Duodenal mucosa (tissue), 2 donors: Measurements from ENCODE around the gene HSF4.

Source experiments
- H3K27ac ChIP-seq: one replicate; pipeline ENCODE4 v1.7.0; 2013; ENCODE audit warnings: low read depth, low read length
- H3K27me3 ChIP-seq, 2 donors: one replicate each; pipeline ENCODE4 v1.7.0; 2013; ENCODE audit warnings: low read length in 2 of 2, control low read depth in 1 of 2; ENCODE audit not compliant: insufficient read depth in 2 of 2, control insufficient read depth in 1 of 2
- H3K36me3 ChIP-seq, 2 donors: one replicate each; pipeline ENCODE4 v1.7.0; 2013; ENCODE audit warnings: low read length in 2 of 2, control low read depth in 1 of 2; ENCODE audit not compliant: insufficient read depth in 2 of 2, control insufficient read depth in 1 of 2
- H3K4me1 ChIP-seq, 2 donors: one replicate each; pipeline ENCODE4 v1.7.0; 2013; ENCODE audit warnings: low read length in 2 of 2, control low read depth in 1 of 2; ENCODE audit not compliant: insufficient read depth in 2 of 2, control insufficient read depth in 1 of 2
- H3K4me3 ChIP-seq, 2 donors: one replicate each; pipeline ENCODE4 v1.7.0; 2013; ENCODE audit warnings: low read length in 2 of 2, low read depth in 1 of 2
- H3K9ac ChIP-seq, 2 donors: one replicate each; pipeline ENCODE4 v1.7.0; 2013; ENCODE audit warnings: low read length in 2 of 2, low read depth in 1 of 2
- H3K9me3 ChIP-seq, 2 donors: one replicate each; pipeline ENCODE4 v1.7.0; 2013; ENCODE audit warnings: low read length in 2 of 2, control low read depth in 1 of 2; ENCODE audit not compliant: control insufficient read depth in 1 of 2

HSF4 gene

GRCh38 chr16:67166598-67167168, 2.1 kb downstream of the HSF4 start:
- Histone ChIP-seq H3K4me1 (peaks cover 36 to 45% of the 10 kb centered on the region in 2 donors), H3K27ac (no peak overlapping the region)

GRCh38 chr16:67167588-67167987, 3.0 kb downstream of the HSF4 start:
- H3K27ac ChIP-seq = no peak overlapping the region
- no peaks in the 10 kb centered on the region for H3K9me3 ChIP-seq
- H3K9ac ChIP-seq = no peak overlapping the region
- peaks cover 30 to 40% of the 10 kb centered on the region in 2 donors for H3K4me1 ChIP-seq
- peaks cover 33 to 43% of the 10 kb centered on the region in 2 donors for H3K27me3 ChIP-seq
- no peak overlapping the region for H3K4me3 ChIP-seq
- no peaks in the 10 kb centered on the region for H3K36me3 ChIP-seq

More at GRCh38 chr16:67166598-67167168, 2.1 kb downstream of the HSF4 start:
- Histone ChIP-seq H3K27me3 (peaks cover 36 to 52% of the 10 kb centered on the region in 2 donors), H3K4me3 (no peak overlapping the region), H3K9ac (no peak overlapping the region), H3K36me3 (no peaks in the 10 kb centered on the region), H3K9me3 (no peaks in the 10 kb centered on the region)

- H3K4me3 ChIP-seq = no peak overlapping the region
- H3K4me1 ChIP-seq = peaks cover 23 to 36% of the 10 kb centered on the region in 2 donors
- H3K9me3 ChIP-seq = no peaks in the 10 kb centered on the region
- no peaks in the 10 kb centered on the region for H3K36me3 ChIP-seq
- no peak overlapping the region for H3K27ac ChIP-seq
- H3K27me3 ChIP-seq = peaks cover 21 to 31% of the 10 kb centered on the region in 2 donors
- H3K9ac ChIP-seq = peak overlapping the region in 1 of 2 donors; percentile 42
These were observed 4.5 kb downstream of the HSF4 start for GRCh38 chr16:67169011-67169451.

GRCh38 chr16:67169642-67170167, 5.2 kb downstream of the HSF4 start:
- no peaks in the 10 kb centered on the region for H3K9me3 ChIP-seq
- no peak overlapping the region for H3K27ac ChIP-seq
- peak overlapping the region; percentile 42 to 70 for H3K9ac ChIP-seq
- H3K4me3 ChIP-seq = peak overlapping the region; percentile 65 to 71
- H3K36me3 ChIP-seq = no peaks in the 10 kb centered on the region
- peaks cover 20 to 28% of the 10 kb centered on the region in 2 donors for H3K27me3 ChIP-seq
- H3K4me1 ChIP-seq = peaks cover 24 to 38% of the 10 kb centered on the region in 2 donors

GRCh38 chr16:67170168-67170948, 5.8 kb downstream of the HSF4 start, which contains the start of gene NOL3:
Gene NOL3, plus strand, starts transcription at chr16:67170538.
- Histone ChIP-seq H3K27ac (peak within 1 kb of the TSS; percentile 42), H3K4me1 (peaks cover 25 to 34% of the 10 kb centered on the region in 2 donors), H3K9ac (peak within 1 kb of the TSS; percentile 42 to 70), H3K9me3 (no peaks in the 10 kb centered on the region), H3K4me3 (peak within 1 kb of the TSS; percentile 65 to 71), H3K27me3 (peaks cover 14 to 23% of the 10 kb centered on the region in 2 donors), H3K36me3 (no peaks in the 10 kb centered on the region)

- Histone ChIP-seq H3K36me3 (no peaks in the 10 kb centered on the region), H3K4me1 (peaks cover 25 to 30% of the 10 kb centered on the region in 2 donors), H3K9ac (no peak overlapping the region), H3K4me3 (peak overlapping the region; percentile 13 to 51), H3K27ac (peak overlapping the region; percentile 42), H3K27me3 (peaks cover 8 to 21% of the 10 kb centered on the region in 2 donors), H3K9me3 (no peaks in the 10 kb centered on the region)
These were observed 6.6 kb downstream of the HSF4 start for GRCh38 chr16:67170949-67171649.

- peak overlapping the region; percentile 52 to 79 for H3K9ac ChIP-seq
- H3K27me3 ChIP-seq = peaks cover 5 to 10% of the 10 kb centered on the region in 2 donors
- H3K27ac ChIP-seq = peak overlapping the region; percentile 71
- H3K4me1 ChIP-seq = peaks cover 33 to 35% of the 10 kb centered on the region in 2 donors
- H3K36me3 ChIP-seq = no peaks in the 10 kb centered on the region
- H3K9me3 ChIP-seq = no peaks in the 10 kb centered on the region
- H3K4me3 ChIP-seq = peak overlapping the region; percentile 63 to 76
These were observed 8.8 kb downstream of the HSF4 start for GRCh38 chr16:67173323-67173722.

GRCh38 chr16:67173808-67174705, 9.5 kb downstream of the HSF4 start:
- peaks cover 39% of the 10 kb centered on the region in 2 donors for H3K4me1 ChIP-seq
- peaks cover under 1 to 8% of the 10 kb centered on the region in 2 donors for H3K27me3 ChIP-seq

GRCh38 chr16:67174706-67175231, 10.2 kb downstream of the HSF4 start:
- Histone ChIP-seq H3K4me3 (peak overlapping the region; percentile 63 to 76), H3K36me3 (no peaks in the 10 kb centered on the region), H3K27me3 (peaks cover 0 to 3% of the 10 kb centered on the region in 2 donors), H3K4me1 (peaks cover 33% of the 10 kb centered on the region in 2 donors), H3K27ac (peak overlapping the region; percentile 71), H3K9me3 (no peaks in the 10 kb centered on the region), H3K9ac (peak overlapping the region; percentile 57 to 79)

More at GRCh38 chr16:67173808-67174705, 9.5 kb downstream of the HSF4 start:
- Histone ChIP-seq H3K9ac (peak overlapping the region; percentile 57 to 79), H3K36me3 (no peaks in the 10 kb centered on the region), H3K9me3 (no peaks in the 10 kb centered on the region), H3K27ac (peak overlapping the region; percentile 71), H3K4me3 (peak overlapping the region; percentile 63 to 76)
